ENCODE results near the gene XDH.
A peak's percentile ranks its signal among the peaks of the same experiment; 100 is the strongest.

Gene XDH

GRCh38 chr2:31363956-31364750 lies 50.4 kb downstream of the XDH start:
- no peak for DNase-seq

GRCh38 chr2:31362581-31362980 lies 52.0 kb downstream of the XDH start:
- no peak for DNase-seq

GRCh38 chr2:31359229-31359628 lies 55.3 kb downstream of the XDH start:
- DNase-seq, result no peak

- no peak for DNase-seq
Observed at GRCh38 chr2:31354837-31355236, 59.7 kb downstream of the XDH start.

- no peak for DNase-seq
Observed at GRCh38 chr2:31353179-31353578, 61.4 kb downstream of the XDH start.

- DNase-seq, result no peak
Observed at GRCh38 chr2:31349684-31350083, 64.9 kb downstream of the XDH start.

GRCh38 chr2:31349160-31349559 lies 65.4 kb downstream of the XDH start:
- DNase-seq, result no peak

- DNase-seq, result no peak
Observed at GRCh38 chr2:31348618-31349017, 65.9 kb downstream of the XDH start.

GRCh38 chr2:31347750-31348149 lies 66.8 kb downstream of the XDH start:
- no peak for DNase-seq

- DNase-seq, result no peak
Observed at GRCh38 chr2:31347319-31347718, 67.2 kb downstream of the XDH start.

GRCh38 chr2:31344447-31344846 lies 70.1 kb downstream of the XDH start:
- DNase-seq, result no peak

GRCh38 chr2:31341351-31341750 lies 73.2 kb downstream of the XDH start:
- no peak for DNase-seq

- DNase-seq, result no peak
Observed at GRCh38 chr2:31339696-31340095, 74.8 kb downstream of the XDH start.

- peak; percentile 24 for DNase-seq
Observed at GRCh38 chr2:31337860-31338259, 76.7 kb downstream of the XDH start.

GRCh38 chr2:31337197-31337596 lies 77.3 kb downstream of the XDH start:
- no peak for DNase-seq

- no peak for DNase-seq
Observed at GRCh38 chr2:31335921-31336585, 78.5 kb downstream of the XDH start.

- no peak for DNase-seq
Observed at GRCh38 chr2:31334311-31335026, 80.1 kb downstream of the XDH start.

GRCh38 chr2:31333527-31334183 lies 80.9 kb downstream of the XDH start:
- peak; percentile 24 for DNase-seq

- DNase-seq, result no peak
Observed at GRCh38 chr2:31333046-31333445, 81.5 kb downstream of the XDH start.

- no peak for DNase-seq
Observed at GRCh38 chr2:31332521-31332920, 82.0 kb downstream of the XDH start.

- DNase-seq, result no peak
Observed at GRCh38 chr2:31331156-31331555, 83.4 kb downstream of the XDH start.

- DNase-seq, result no peak
Observed at GRCh38 chr2:31329081-31329625, 85.4 kb downstream of the XDH start.

- no peak for DNase-seq
Observed at GRCh38 chr2:31328026-31328425, 86.5 kb downstream of the XDH start.
